HCT116 (cell line): Measurements from ENCODE around the gene TSSK6. TPM values are rescaled to one million over a fixed set of nuclear protein-coding genes. Genes with fewer than 3 reads are reported as not detected.

Experiments used
- ATAC-seq: fragments of 200-7000 bp; cut with Tn5 transposase; 2 replicates; pipeline ENCODE4 v1.9.1; 2020; ENCODE audit warnings: mild to moderate bottlenecking, moderate library complexity
- BruUV-seq: library from RNA; stranded (reverse); fragments of 400-500 nt; replicated peaks from 2 replicates; lab custom pipeline; 2021; lab: Mats Ljungman, UMichigan
- CTCF ChIA-PET: fragments of 300-600 bp; sonication (Branson Sonifier 250); formaldehyde crosslinking; loops from one replicate; lab custom pipeline; 2021; ENCODE audit warnings: antibody characterized with exemption; lab: Charles Lee
- POLR2A ChIA-PET: fragments of 300-600, 350-600 bp; sonication (Branson Sonifier 250); formaldehyde crosslinking; loops from one replicate; lab custom pipeline; 2021; ENCODE audit warnings: antibody characterized with exemption; lab: Charles Lee
- RAD21 ChIA-PET, 2 experiments: fragments of 300-600 bp; sonication (Branson Sonifier 250); formaldehyde crosslinking; loops; one replicate each; lab custom pipeline; 2023; ENCODE audit warnings: low total read pairs in 2 of 2; ENCODE audit not compliant: uncharacterized antibody in 2 of 2, unreplicated experiment in 2 of 2, low non-redundant PET in 1 of 2; lab: Charles Lee
- DNase-seq: peaks from one replicate; pipeline ENCODE4 v3.0.0-alpha.2; 2010; ENCODE audit warnings: low read depth, low spot score
- H2AFZ ChIP-seq: fragments of 200-600 bp; shearing (Covaris generic), sonication (generic); 2 replicates; pipeline ENCODE4 v1.6.1; 2017; ENCODE audit warnings: low read depth, mixed run types, mixed read lengths, antibody characterized with exemption, low read length; ENCODE audit not compliant: poor library complexity, severe bottlenecking
- H3K27ac ChIP-seq: 2 replicates; pipeline ENCODE4 v1.5.1; 2012; ENCODE audit warnings: low read depth, low read length
- H3K27me3 ChIP-seq: fragments of 200-600 bp; sonication (generic); 2 replicates; pipeline ENCODE4 v1.6.1; 2016; ENCODE audit warnings: mixed run types, low read length, mixed read lengths; ENCODE audit not compliant: insufficient read depth
- H3K36me3 ChIP-seq, 2 experiments: fragments of 200-500 bp in 1 of 2; fragments of 200-600 bp in 1 of 2; sonication (Bioruptor generic) in 1 of 2; sonication (generic) in 1 of 2; 2 replicates each; pipeline versions ENCODE4 v1.5.1 to v1.6.1; 2014 to 2016; ENCODE audit warnings: low read length in 2 of 2, inconsistent platforms in 1 of 2, mixed read lengths in 1 of 2, mixed run types in 1 of 2; ENCODE audit not compliant: insufficient read depth in 2 of 2, control insufficient read depth in 1 of 2
- H3K4me1 ChIP-seq, 2 experiments: fragments of 200-600 bp in 1 of 2; sonication (generic) in 1 of 2; 2 replicates each; pipeline versions ENCODE4 v1.5.1 to v1.6.1; 2012 to 2017; ENCODE audit warnings: low read length in 2 of 2, inconsistent platforms in 1 of 2, mild to moderate bottlenecking in 1 of 2, mixed read lengths in 1 of 2, mixed run types in 1 of 2, moderate library complexity in 1 of 2; ENCODE audit not compliant: insufficient read depth in 2 of 2, control insufficient read depth in 1 of 2
- H3K4me2 ChIP-seq: fragments of 200-600 bp; sonication (generic); 2 replicates; pipeline ENCODE4 v1.6.1; 2017; ENCODE audit warnings: mixed run types, low read length, mixed read lengths
- H3K4me3 ChIP-seq, 2 experiments: fragments of 200-600 bp in 1 of 2; sonication (generic) in 1 of 2; replicated peaks in 1 of 2; 2 replicates each; pipeline ENCODE4 v1.5.1; 2011 to 2016; ENCODE audit warnings: low read length in 2 of 2, control low read depth in 1 of 2, low read depth in 1 of 2, mild to moderate bottlenecking in 1 of 2, mixed read lengths in 1 of 2, mixed run types in 1 of 2
- H3K79me2 ChIP-seq: fragments of 200-600 bp; sonication (generic); 2 replicates; pipeline ENCODE4 v1.6.1; 2017; ENCODE audit warnings: mild to moderate bottlenecking, mixed run types, low read length, moderate library complexity, mixed read lengths; ENCODE audit not compliant: insufficient read depth
- H3K9ac ChIP-seq: fragments of 200-600 bp; sonication (generic); 2 replicates; pipeline ENCODE4 v1.6.1; 2016; ENCODE audit warnings: low read length, mixed read lengths
- H3K9me2 ChIP-seq: fragments of 200-600 bp; sonication (generic), shearing (Covaris generic); 2 replicates; pipeline ENCODE4 v1.6.1; 2017; ENCODE audit warnings: mixed run types, mild to moderate bottlenecking, moderate library complexity; ENCODE audit not compliant: insufficient read depth
- H3K9me3 ChIP-seq, 2 experiments: fragments of 200-500 bp in 1 of 2; fragments of 200-600 bp in 1 of 2; sonication (Bioruptor generic) in 1 of 2; sonication (generic) in 1 of 2; 2 replicates each; pipeline ENCODE4 v1.6.1; 2014 to 2017; ENCODE audit warnings: low read length in 2 of 2, mixed read lengths in 2 of 2, inconsistent platforms in 1 of 2, low read depth in 1 of 2, mild to moderate bottlenecking in 1 of 2, mixed run types in 1 of 2, moderate library complexity in 1 of 2; ENCODE audit not compliant: control insufficient read depth in 1 of 2, insufficient read depth in 1 of 2
- H4K20me1 ChIP-seq: fragments of 200-600 bp; sonication (generic), shearing (Covaris generic); 2 replicates; pipeline ENCODE4 v1.6.1; 2017; ENCODE audit warnings: mixed run types, mild to moderate bottlenecking, moderate library complexity; ENCODE audit not compliant: insufficient read depth
- CBX3 ChIP-seq: IDR thresholded peaks from 2 replicates; pipeline ENCODE4 v1.6.1; 2012; ENCODE audit warnings: low read depth
- EGR1 ChIP-seq: IDR thresholded peaks from 2 replicates; pipeline ENCODE4 v1.6.1; 2012; ENCODE audit warnings: low read depth
- ELF1 ChIP-seq: IDR thresholded peaks from 2 replicates; pipeline ENCODE4 v1.6.1; 2012; ENCODE audit warnings: low read depth, borderline replicate concordance
- EZH2 ChIP-seq: fragments of 200-600 bp; sonication (generic); IDR thresholded peaks from 2 replicates; pipeline ENCODE4 v1.6.1; 2017; ENCODE audit warnings: antibody characterized with exemption, mixed run types
- FOSL1 ChIP-seq: IDR thresholded peaks from 2 replicates; pipeline ENCODE4 v1.6.1; 2012; ENCODE audit warnings: low read depth
- JUND ChIP-seq: IDR thresholded peaks from 2 replicates; pipeline ENCODE4 v1.6.1; 2012
- POLR2A ChIP-seq: IDR thresholded peaks from 2 replicates; pipeline ENCODE4 v1.7.0; 2011; ENCODE audit warnings: borderline replicate concordance; ENCODE audit not compliant: insufficient read depth, insufficient read length; ENCODE audit errors: extremely low read depth
- POLR2AphosphoS5 ChIP-seq: IDR thresholded peaks from 2 replicates; pipeline ENCODE4 v1.6.1; 2011; ENCODE audit warnings: mild to moderate bottlenecking, low read depth, low read length, moderate library complexity
- RAD21 ChIP-seq: IDR thresholded peaks from 2 replicates; pipeline ENCODE4 v1.6.1; 2012; ENCODE audit warnings: low read depth, mild to moderate bottlenecking
- TCF7L2 ChIP-seq: IDR thresholded peaks from 2 replicates; pipeline ENCODE4 v1.7.0; 2011; ENCODE audit warnings: borderline replicate concordance, inconsistent platforms; ENCODE audit not compliant: insufficient read depth, insufficient read length; ENCODE audit errors: extremely low read depth
- ZFX ChIP-seq: fragments of 450-650 bp; IDR thresholded peaks from 2 replicates; pipeline ENCODE4 v1.6.1; 2017
- intact Hi-C: fragments of 100-400 bp; cut with micrococcal nuclease; formaldehyde crosslinking; loops from 2 replicates; pipeline ENCODE4 v1.10.0; 2022
- total RNA-seq: library from RNA; stranded (reverse); gene quantifications from one replicate; pipeline ENCODE4 v1.2.1, GENCODE V29; 2021; ENCODE audit not compliant: unreplicated experiment
- TF ChIP-seq, protein P1 (sequence below), 3 experiments: fragments of 200-600 bp in 1 of 3; sonication (generic) in 1 of 3; IDR thresholded peaks in 2 of 3; conservative IDR thresholded peaks in 1 of 3; 2 replicates each; pipeline ENCODE4 v1.5.1; 2012 to 2017; ENCODE audit warnings: low read depth in 2 of 3, low read length in 2 of 3, antibody characterized with exemption in 1 of 3, borderline replicate concordance in 1 of 3, control low read depth in 1 of 3, mild to moderate bottlenecking in 1 of 3, mixed read lengths in 1 of 3, mixed run types in 1 of 3, moderate library complexity in 1 of 3; ENCODE audit not compliant: insufficient read depth in 1 of 3
- TF ChIP-seq, protein P2 (sequence below): IDR thresholded peaks from 2 replicates; pipeline ENCODE4 v1.6.1; 2012; ENCODE audit warnings: low read depth
- TF ChIP-seq, protein P3 (sequence below): IDR thresholded peaks from 2 replicates; pipeline ENCODE4 v1.6.1; 2012

The TSSK6 gene
- total RNA-seq, 1 experiment from 2014 or later = 4.1 TPM

DNA sequence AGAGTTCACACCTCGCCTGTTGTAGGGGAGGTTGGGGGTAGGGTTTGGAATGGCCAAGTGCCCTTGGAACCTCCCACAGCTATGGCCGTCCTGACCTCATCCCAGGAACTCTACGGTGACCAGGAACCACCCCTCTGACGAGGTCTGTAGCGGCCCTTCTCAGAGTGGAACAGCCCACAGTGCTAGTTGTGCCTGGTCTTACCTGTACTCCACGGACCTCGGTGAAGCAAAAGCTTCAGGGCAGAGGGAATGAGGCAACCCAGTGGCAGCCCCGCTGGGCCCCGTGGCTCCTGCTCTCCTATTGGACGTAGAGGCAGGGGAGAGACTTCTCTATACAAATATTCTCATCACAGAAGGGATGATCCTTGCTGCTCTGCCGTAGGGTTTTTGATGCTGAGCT, 7.1 kb downstream of the TSSK6 start:
- no peak overlapping the region for H3K4me3 ChIP-seq
- CTCF ChIA-PET = no interaction called here
- H3K4me2 ChIP-seq = no peak overlapping the region
- H3K9me3 ChIP-seq = no peaks in the 10 kb centered on the region
- peak; percentile 31; the same call in 1 of the 2 replicates for ATAC-seq
- no TSS peak for BruUV-seq
- intact Hi-C loops = no loop called here
- H4K20me1 ChIP-seq = no peaks in the 10 kb centered on the region
- H3K4me1 ChIP-seq = peaks cover 0 to 8% of the 10 kb centered on the region in 2 experiments; a peak in 2 of 4 replicates
- H3K9me2 ChIP-seq = no peaks in the 10 kb centered on the region
- no peak overlapping the region; the same call in 1 of the 2 replicates for H3K27ac ChIP-seq
- TF ChIP-seq ZFX = no peak
- TF ChIP-seq FOSL1 = no peak
- DNase-seq = no peak
- no peaks in the 10 kb centered on the region for H3K27me3 ChIP-seq
- H3K9ac ChIP-seq = no peak overlapping the region
- H2AFZ ChIP-seq = no peak overlapping the region
- peaks cover 9 to 22% of the 10 kb centered on the region in 2 experiments; a peak in 3 of 4 replicates for H3K36me3 ChIP-seq
- POLR2A ChIA-PET = no interaction called here
- no peaks in the 10 kb centered on the region for H3K79me2 ChIP-seq
- RAD21 ChIA-PET = no interaction called here

DNA sequence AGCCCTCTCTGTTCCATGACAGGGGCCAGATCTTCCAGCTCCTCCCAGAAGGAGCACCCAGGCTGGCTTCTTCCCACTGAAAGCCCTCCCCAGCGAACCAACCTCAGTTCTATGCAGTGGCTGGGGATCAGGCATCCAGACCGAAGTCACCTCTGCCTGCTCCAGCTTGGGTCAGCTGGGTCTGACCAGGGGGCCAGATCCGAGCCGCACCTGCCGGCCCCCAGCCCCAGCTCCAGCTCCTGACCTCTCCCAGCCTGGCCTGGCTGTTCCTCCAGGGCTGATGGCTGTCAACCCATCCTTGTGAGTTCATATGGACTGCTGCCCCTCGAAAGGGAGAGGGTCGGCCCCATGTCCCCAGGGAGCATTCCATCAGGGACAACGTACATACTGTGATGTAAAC, 8.0 kb downstream of the TSSK6 start:
- TF ChIP-seq, protein P1, sequence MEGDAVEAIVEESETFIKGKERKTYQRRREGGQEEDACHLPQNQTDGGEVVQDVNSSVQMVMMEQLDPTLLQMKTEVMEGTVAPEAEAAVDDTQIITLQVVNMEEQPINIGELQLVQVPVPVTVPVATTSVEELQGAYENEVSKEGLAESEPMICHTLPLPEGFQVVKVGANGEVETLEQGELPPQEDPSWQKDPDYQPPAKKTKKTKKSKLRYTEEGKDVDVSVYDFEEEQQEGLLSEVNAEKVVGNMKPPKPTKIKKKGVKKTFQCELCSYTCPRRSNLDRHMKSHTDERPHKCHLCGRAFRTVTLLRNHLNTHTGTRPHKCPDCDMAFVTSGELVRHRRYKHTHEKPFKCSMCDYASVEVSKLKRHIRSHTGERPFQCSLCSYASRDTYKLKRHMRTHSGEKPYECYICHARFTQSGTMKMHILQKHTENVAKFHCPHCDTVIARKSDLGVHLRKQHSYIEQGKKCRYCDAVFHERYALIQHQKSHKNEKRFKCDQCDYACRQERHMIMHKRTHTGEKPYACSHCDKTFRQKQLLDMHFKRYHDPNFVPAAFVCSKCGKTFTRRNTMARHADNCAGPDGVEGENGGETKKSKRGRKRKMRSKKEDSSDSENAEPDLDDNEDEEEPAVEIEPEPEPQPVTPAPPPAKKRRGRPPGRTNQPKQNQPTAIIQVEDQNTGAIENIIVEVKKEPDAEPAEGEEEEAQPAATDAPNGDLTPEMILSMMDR (IDR thresholded peaks at IDR 0.05 in 2 of 3, conservative IDR thresholded peaks at IDR 0.05 in 1 of 3; ENCODE audit: borderline replicate concordance in 1 of 3, insufficient read depth in 1 of 3, low read depth in 2 of 3, low read length in 2 of 3) = no peak
- no peak for TF ChIP-seq JUND
- no peak for TF ChIP-seq CBX3
- no peak for TF ChIP-seq POLR2AphosphoS5
- TF ChIP-seq, protein P2, sequence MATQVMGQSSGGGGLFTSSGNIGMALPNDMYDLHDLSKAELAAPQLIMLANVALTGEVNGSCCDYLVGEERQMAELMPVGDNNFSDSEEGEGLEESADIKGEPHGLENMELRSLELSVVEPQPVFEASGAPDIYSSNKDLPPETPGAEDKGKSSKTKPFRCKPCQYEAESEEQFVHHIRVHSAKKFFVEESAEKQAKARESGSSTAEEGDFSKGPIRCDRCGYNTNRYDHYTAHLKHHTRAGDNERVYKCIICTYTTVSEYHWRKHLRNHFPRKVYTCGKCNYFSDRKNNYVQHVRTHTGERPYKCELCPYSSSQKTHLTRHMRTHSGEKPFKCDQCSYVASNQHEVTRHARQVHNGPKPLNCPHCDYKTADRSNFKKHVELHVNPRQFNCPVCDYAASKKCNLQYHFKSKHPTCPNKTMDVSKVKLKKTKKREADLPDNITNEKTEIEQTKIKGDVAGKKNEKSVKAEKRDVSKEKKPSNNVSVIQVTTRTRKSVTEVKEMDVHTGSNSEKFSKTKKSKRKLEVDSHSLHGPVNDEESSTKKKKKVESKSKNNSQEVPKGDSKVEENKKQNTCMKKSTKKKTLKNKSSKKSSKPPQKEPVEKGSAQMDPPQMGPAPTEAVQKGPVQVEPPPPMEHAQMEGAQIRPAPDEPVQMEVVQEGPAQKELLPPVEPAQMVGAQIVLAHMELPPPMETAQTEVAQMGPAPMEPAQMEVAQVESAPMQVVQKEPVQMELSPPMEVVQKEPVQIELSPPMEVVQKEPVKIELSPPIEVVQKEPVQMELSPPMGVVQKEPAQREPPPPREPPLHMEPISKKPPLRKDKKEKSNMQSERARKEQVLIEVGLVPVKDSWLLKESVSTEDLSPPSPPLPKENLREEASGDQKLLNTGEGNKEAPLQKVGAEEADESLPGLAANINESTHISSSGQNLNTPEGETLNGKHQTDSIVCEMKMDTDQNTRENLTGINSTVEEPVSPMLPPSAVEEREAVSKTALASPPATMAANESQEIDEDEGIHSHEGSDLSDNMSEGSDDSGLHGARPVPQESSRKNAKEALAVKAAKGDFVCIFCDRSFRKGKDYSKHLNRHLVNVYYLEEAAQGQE = no peak
- TF ChIP-seq, protein P3, sequence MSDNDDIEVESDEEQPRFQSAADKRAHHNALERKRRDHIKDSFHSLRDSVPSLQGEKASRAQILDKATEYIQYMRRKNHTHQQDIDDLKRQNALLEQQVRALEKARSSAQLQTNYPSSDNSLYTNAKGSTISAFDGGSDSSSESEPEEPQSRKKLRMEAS = no peak
- TF ChIP-seq EGR1 = no peak
- TF ChIP-seq ZFX = no peak
- no peak for TF ChIP-seq TCF7L2
- no peak for TF ChIP-seq POLR2A
- TF ChIP-seq RAD21 = no peak
- TF ChIP-seq ELF1 = no peak
- no peak for TF ChIP-seq EZH2
- Histone ChIP-seq H3K9me2 (no peaks in the 10 kb centered on the region), H2AFZ (no peak overlapping the region), H3K4me1 (peaks cover 0 to 5% of the 10 kb centered on the region in 2 experiments; a peak in 2 of 4 replicates), H3K27me3 (no peaks in the 10 kb centered on the region), H3K79me2 (no peaks in the 10 kb centered on the region), H3K36me3 (peaks cover 12 to 29% of the 10 kb centered on the region in 2 experiments; a peak in 3 of 4 replicates), H3K9ac (no peak overlapping the region), H4K20me1 (no peaks in the 10 kb centered on the region), H3K9me3 (no peaks in the 10 kb centered on the region), H3K4me2 (no peak overlapping the region), H3K27ac (no peak overlapping the region), H3K4me3 (no peak overlapping the region)
- ATAC-seq = no peak
- POLR2A ChIA-PET = no interaction called here
- no peak for DNase-seq
- RAD21 ChIA-PET = no interaction called here
- intact Hi-C loops = no loop called here
- CTCF ChIA-PET = no interaction called here
- no TSS peak for BruUV-seq
